Measurements from ENCODE around the gene TMEM203.
"Not testable (repeated sequence)": the region's sequence is repeated elsewhere in the genome, so short reads cannot be mapped to it uniquely, and the experiment has no call there.

TMEM203 gene

GRCh38 chr9:137205126-137206069, at the start of gene TMEM203, which contains the start of gene NDOR1:
TSS of gene TMEM203 (minus strand) at chr9:137205648. CDS start at chr9:137205414, 234 bp downstream.
TSS of gene NDOR1 (plus strand) at chr9:137205700. CDS start at chr9:137205778, 78 bp downstream.
- peak; percentile 89 for DNase-seq (ENCODE audit: low read depth)

GRCh38 chr9:137254624-137255447, 49.4 kb upstream of the TMEM203 start, which contains the start of gene NELFB:
TSS of gene NELFB (plus strand) at chr9:137255327.
- DNase-seq (ENCODE audit: low read depth) = peak; percentile 93

- no peak for DNase-seq (ENCODE audit: low read depth)
Observed at GRCh38 chr9:137253717-137254623, 48.5 kb upstream of the TMEM203 start.

GRCh38 chr9:137252555-137253506, 47.4 kb upstream of the TMEM203 start:
- DNase-seq (ENCODE audit: low read depth) = no peak

- DNase-seq (ENCODE audit: low read depth) = no peak
Observed at GRCh38 chr9:137251490-137252268, 46.2 kb upstream of the TMEM203 start.

- DNase-seq (ENCODE audit: low read depth) = no peak
Observed at GRCh38 chr9:137251194-137251461, 45.7 kb upstream of the TMEM203 start, which contains the start of gene STPG3. TSS of gene STPG3 (plus strand) at chr9:137251286. CDS start at chr9:137251287, 1 bp downstream.

GRCh38 chr9:137250329-137251193, 45.1 kb upstream of the TMEM203 start:
- DNase-seq (ENCODE audit: low read depth) = no peak

- no peak for DNase-seq (ENCODE audit: low read depth)
Observed at GRCh38 chr9:137247916-137248175, 42.4 kb upstream of the TMEM203 start.

- DNase-seq (ENCODE audit: low read depth) = no peak
Observed at GRCh38 chr9:137247135-137247915, 41.9 kb upstream of the TMEM203 start.

- DNase-seq (ENCODE audit: low read depth) = no peak
Observed at GRCh38 chr9:137245450-137246421, 40.3 kb upstream of the TMEM203 start.

GRCh38 chr9:137244486-137245449, 39.3 kb upstream of the TMEM203 start:
- no peak for DNase-seq (ENCODE audit: low read depth)

- DNase-seq (ENCODE audit: low read depth) = no peak
Observed at GRCh38 chr9:137243626-137244485, 38.4 kb upstream of the TMEM203 start.

GRCh38 chr9:137243266-137243625, 37.8 kb upstream of the TMEM203 start:
- DNase-seq (ENCODE audit: low read depth) = not testable (repeated sequence)

- DNase-seq (ENCODE audit: low read depth) = no peak
Observed at GRCh38 chr9:137242269-137243203, 37.1 kb upstream of the TMEM203 start.

Data from stimulated activated CD4-positive, alpha-beta T cell treated with anti-CD3 and anti-CD28 coated beads, Interleukin-2, amount 100 ng/mL, for 4 hours (primary cell).